K562 (cell line): ENCODE data around the gene PRKAG1. TPM values are rescaled to one million over a fixed set of nuclear protein-coding genes. Genes with fewer than 3 reads are reported as not detected.

Experiments
- ATAC-seq: fragments of 200-7000 bp; cut with Tn5 transposase; 3 replicates; pipeline ENCODE4 v1.9.1; 2020; ENCODE audit warnings: moderate library complexity
- BruUV-seq: library from RNA; stranded (reverse); fragments of 400-500 nt; replicated peaks from 2 replicates; lab custom pipeline; 2021; lab: Mats Ljungman, UMichigan
- CTCF ChIA-PET: fragments of 300-600 bp; formaldehyde crosslinking; extraction: SDS; loops from one replicate; lab custom pipeline; 2021; ENCODE audit warnings: low intra/inter-chr PET ratio; lab: Yijun Ruan, JAX
- POLR2A ChIA-PET: fragments of 300-600, 350-650 bp; sonication (Branson Sonifier 250); formaldehyde crosslinking; extraction: SDS; loops from one replicate; lab custom pipeline; 2021; ENCODE audit warnings: antibody characterized with exemption, inconsistent platforms; lab: Yijun Ruan, JAX
- DNase-seq, 4 experiments: peaks; one replicate each; pipeline versions ENCODE4 v3.0.0 to v3.0.0-alpha.2; 2011 to 2018; ENCODE audit warnings: low spot score in 3 of 4, mixed read lengths in 3 of 4; ENCODE audit errors: extremely low read depth in 1 of 4
- FAIRE-seq: peaks from 2 replicates; lab custom pipeline; 2011; peaks lifted over from hg19 to GRCh38; lab: Jason Lieb, UNC
- H2AFZ ChIP-seq: 2 replicates; pipeline ENCODE4 v1.6.0; 2011; ENCODE audit warnings: low read depth, low read length, control low read depth, inconsistent platforms
- H3K27ac ChIP-seq: fragments of 200-600 bp; 3 replicates; pipeline ENCODE4 v1.8.0; 2011; ENCODE audit warnings: low read depth, mild to moderate bottlenecking, control low read depth, inconsistent platforms, low read length, moderate library complexity, mixed read lengths; ENCODE audit errors: extremely low read depth
- H3K27me3 ChIP-seq, 2 experiments: fragments of 300-600 bp in 1 of 2; 2 replicates in 1 of 2; 3 replicates in 1 of 2; pipeline versions ENCODE4 v1.6.0 to v1.8.0; 2011; ENCODE audit warnings: inconsistent platforms in 2 of 2, low read length in 2 of 2, mild to moderate bottlenecking in 1 of 2, mixed read lengths in 1 of 2, moderate library complexity in 1 of 2; ENCODE audit not compliant: control insufficient read depth in 2 of 2, insufficient read depth in 2 of 2
- H3K36me3 ChIP-seq: fragments of 300-600 bp; 3 replicates; pipeline ENCODE4 v1.8.0; 2011; ENCODE audit warnings: mild to moderate bottlenecking, low read length, inconsistent platforms; ENCODE audit not compliant: control insufficient read depth, insufficient read depth
- H3K4me1 ChIP-seq, 2 experiments: fragments of 200-600 bp in 1 of 2; replicated peaks in 1 of 2; 2 replicates in 1 of 2; 3 replicates in 1 of 2; pipeline versions ENCODE4 v1.5.1 to v1.8.0; 2011; ENCODE audit warnings: inconsistent platforms in 2 of 2, low read length in 2 of 2, mild to moderate bottlenecking in 1 of 2, mixed read lengths in 1 of 2, moderate library complexity in 1 of 2; ENCODE audit not compliant: control insufficient read depth in 2 of 2, insufficient read depth in 2 of 2
- H3K4me2 ChIP-seq: 2 replicates; pipeline ENCODE4 v1.6.1; 2011; ENCODE audit warnings: low read length, control low read depth, inconsistent platforms, mixed read lengths; ENCODE audit not compliant: insufficient read depth
- H3K4me3 ChIP-seq: fragments of 200-600 bp; sonication (generic), shearing (Covaris generic); 2 replicates; pipeline ENCODE4 v1.5.1; 2016; ENCODE audit warnings: control low read depth, inconsistent platforms
- H3K79me2 ChIP-seq: fragments of 200-600 bp; 3 replicates; pipeline ENCODE4 v1.8.0; 2011; ENCODE audit warnings: low read length, inconsistent platforms; ENCODE audit not compliant: control insufficient read depth, insufficient read depth
- H3K9ac ChIP-seq, 2 experiments: 2 replicates each; pipeline versions ENCODE4 v1.6.0 to v1.6.1; 2011; ENCODE audit warnings: low read depth in 2 of 2, low read length in 2 of 2, control low read depth in 1 of 2, inconsistent platforms in 1 of 2, mild to moderate bottlenecking in 1 of 2, mixed read lengths in 1 of 2; ENCODE audit not compliant: insufficient read depth in 1 of 2
- H3K9me1 ChIP-seq: one replicate; pipeline ENCODE4 v1.6.0; 2011; ENCODE audit warnings: inconsistent platforms, mild to moderate bottlenecking, low read length, moderate library complexity; ENCODE audit not compliant: control insufficient read depth, insufficient read depth
- H3K9me3 ChIP-seq: replicated peaks from 2 replicates; pipeline ENCODE4 v1.5.1; 2011; ENCODE audit warnings: low read depth, low read length, inconsistent platforms; ENCODE audit not compliant: control insufficient read depth, insufficient read depth
- H4K20me1 ChIP-seq: replicated peaks from 2 replicates; pipeline ENCODE4 v1.6.1; 2011; ENCODE audit warnings: low read length, inconsistent platforms, mixed read lengths; ENCODE audit not compliant: control insufficient read depth, insufficient read depth
- CTCF ChIP-seq, 3 experiments: IDR thresholded peaks in 2 of 3; conservative IDR thresholded peaks in 1 of 3; 2 replicates each; pipeline ENCODE4 v1.5.1; 2011 to 2012; ENCODE audit warnings: low read length in 3 of 3, mild to moderate bottlenecking in 3 of 3, control low read depth in 2 of 3, improper control_type of control experiment in 1 of 3, inconsistent platforms in 1 of 3, low read depth in 1 of 3, mixed read lengths in 1 of 3, moderate library complexity in 1 of 3; ENCODE audit not compliant: insufficient read depth in 2 of 3
- EZH2 ChIP-seq: IDR thresholded peaks from 2 replicates; pipeline ENCODE4 v1.6.1; 2012; ENCODE audit warnings: low read depth, mild to moderate bottlenecking, inconsistent platforms, low read length, borderline replicate concordance
- GABPB1 ChIP-seq: sonication (generic); formaldehyde crosslinking; IDR thresholded peaks from 2 replicates; pipeline ENCODE4 v1.8.0; 2022; ENCODE audit warnings: mild to moderate bottlenecking, missing genetic modification reagents
- HNRNPLL ChIP-seq: fragments of 200-400 bp; formaldehyde crosslinking; IDR thresholded peaks from 2 replicates; pipeline ENCODE4 v1.6.1; 2017; ENCODE audit warnings: low read length, low read depth, mild to moderate bottlenecking; ENCODE audit not compliant: poor library complexity, severe bottlenecking
- ID3 ChIP-seq, 2 experiments: fragments of 250-450 bp in 1 of 2; fragments of 450-650 bp in 1 of 2; sonication (Bioruptor Pico) in 1 of 2; IDR thresholded peaks; 2 replicates each; pipeline versions ENCODE4 v1.6.1 to v1.8.0; 2016 to 2021; ENCODE audit warnings: mild to moderate bottlenecking in 2 of 2, moderate library complexity in 2 of 2, missing compliant biosample characterization in 1 of 2, missing genetic modification characterization in 1 of 2
- MTA2 ChIP-seq: fragments of 450-650 bp; IDR thresholded peaks from 2 replicates; pipeline ENCODE4 v1.6.1; 2016; ENCODE audit warnings: low read depth
- SMARCA4 ChIP-seq: fragments of 450-650 bp; IDR thresholded peaks from 2 replicates; pipeline ENCODE4 v1.6.1; 2016
- UBTF ChIP-seq, 2 experiments: IDR thresholded peaks; 2 replicates each; pipeline ENCODE4 v1.6.1; 2012; ENCODE audit warnings: improper control_type of control experiment in 2 of 2, low read depth in 2 of 2, low read length in 2 of 2, borderline replicate concordance in 1 of 2
- ZNF175 ChIP-seq: fragments of 200-800 bp; sonication (Bioruptor generic); IDR thresholded peaks from 2 replicates; pipeline ENCODE4 v1.6.1; 2016; ENCODE audit warnings: low read depth, mild to moderate bottlenecking, missing genetic modification characterization, missing compliant biosample characterization
- WGBS: fragments of 100-300 bp; shearing (Covaris generic); methylation state at CpG from one replicate; pipeline ENCODE4 v1.1.6; 2016; ENCODE audit warnings: low coverage, mixed read lengths; ENCODE audit not compliant: insufficient coverage; ENCODE audit errors: missing lambda C conversion rate; 5-methylcytosine and 5-hydroxymethylcytosine counted together
- in situ Hi-C: fragments of 300-500 bp; cut with MboI; formaldehyde crosslinking; loops from 4 replicates; pipeline ENCODE4 v1.15.0; 2018; ENCODE audit warnings: inconsistent platforms, mixed read lengths
- intact Hi-C: fragments of 100-400 bp; cut with micrococcal nuclease; formaldehyde crosslinking; loops from 2 replicates; pipeline ENCODE4 v1.14.2; 2022
- polyA plus RNA-seq, 8 experiments: library from polyadenylated mRNA; depleted of rRNA in 4 of 8; stranded (reverse) in 5 of 8; unstranded in 3 of 8; fragments of >200 nt; fragmentation: Nextera tagmentation in 2 of 8; fragmentation: Illumina TruSeq in 1 of 8; extraction: Ambion mirVana in 2 of 8; extraction: Trizol in 1 of 8; gene quantifications; 2 replicates each; pipeline versions ENCODE4 v1.2.1 to v1.2.3, GENCODE V29; 2011 to 2014; ENCODE audit warnings: inconsistent platforms in 1 of 8, missing spikeins in 1 of 8
- total RNA-seq, 7 experiments: library from RNA; depleted of rRNA in 6 of 7; stranded (reverse); fragments of >200 nt in 6 of 7; fragmentation: Illumina TruSeq in 2 of 7; extraction: Trizol in 2 of 7; gene quantifications; 2 replicates each; pipeline versions ENCODE4 v1.2.1 to v1.2.3, GENCODE V29; 2011 to 2021; ENCODE audit warnings: low replicate concordance in 1 of 7

Gene PRKAG1
- total and polyA plus RNA-seq, 9 of the 15 experiments (the other 6 are each of a cell fraction or from before 2014, with no cell fraction given), result 51.1 to 126 (median 79.1) TPM

DNA sequence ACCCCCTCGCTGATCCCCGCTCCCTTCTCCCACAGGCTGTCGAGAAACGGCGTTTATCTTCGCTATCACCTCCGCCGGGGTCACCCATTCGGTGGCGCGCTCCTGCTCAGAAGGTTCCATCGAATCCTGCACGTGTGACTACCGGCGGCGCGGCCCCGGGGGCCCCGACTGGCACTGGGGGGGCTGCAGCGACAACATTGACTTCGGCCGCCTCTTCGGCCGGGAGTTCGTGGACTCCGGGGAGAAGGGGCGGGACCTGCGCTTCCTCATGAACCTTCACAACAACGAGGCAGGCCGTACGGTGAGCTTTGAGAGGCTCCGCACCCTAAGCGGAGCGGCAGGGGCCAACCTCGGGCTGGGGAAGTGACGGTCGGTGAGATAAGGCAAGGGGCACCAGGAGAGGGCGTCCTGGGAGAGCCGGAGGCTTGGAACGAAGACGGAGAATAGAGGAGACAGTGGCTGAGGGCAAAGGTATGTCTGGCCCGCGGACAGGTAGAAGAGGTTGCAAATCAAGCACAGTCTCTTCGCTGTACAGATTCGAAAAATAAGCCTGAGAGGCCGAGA lies 38.1 kb downstream of the PRKAG1 start:
- H3K27ac ChIP-seq, result no peak overlapping the region
- intact Hi-C loops (loop anchor here (10.0 kb wide), 1 partner anchor 226 kb away; no protein-coding TSS in a partner anchor), in situ Hi-C loops (no loop called here)
- peak overlapping the region in 1 of 2 experiments; percentile 59; a peak in 1 of 4 replicates for H3K9ac ChIP-seq
- DNase-seq (peak in 2 of 4 experiments; percentile 59 to 60), ATAC-seq (peak; percentile 39), FAIRE-seq (no peak)
- ChIA-PET CTCF (no interaction called here), POLR2A (interaction anchor here (0.9 to 1.8 kb wide), 3 partner anchors 8 to 180 kb away, joined by 3 to 6 read pairs (median 5); no protein-coding TSS in a partner anchor)
- H3K36me3 ChIP-seq, result no peaks in the 10 kb centered on the region
- no peaks in the 10 kb centered on the region for H3K9me3 ChIP-seq
- no TSS peak for BruUV-seq
- H3K27me3 ChIP-seq, result peaks cover 44 to 65% of the 10 kb centered on the region in 2 experiments; a peak in 4 of 5 replicates
- no peaks in the 10 kb centered on the region for H3K79me2 ChIP-seq
- no peak overlapping the region for H3K4me3 ChIP-seq
- no peaks in the 10 kb centered on the region; the same call in none of the 2 replicates for H4K20me1 ChIP-seq
- WGBS, result 24% methylated on average over 31 of the region's 46 CpGs
- TF ChIP-seq ZNF175 (CRISPR knock-in tag) (no peak), MTA2 (no peak), EZH2 (peak; percentile 76), SMARCA4 (no peak), HNRNPLL (peak; percentile 8), GABPB1 (CRISPR knock-in tag) (peak; percentile 3; the same call in 1 of the 2 replicates), ID3 (CRISPR knock-in tag; IDR thresholded peaks at IDR 0.05) (no peak), ID3 (tag; IDR thresholded peaks at IDR 0.05) (no peak), CTCF (IDR thresholded peaks at IDR 0.05 in 2 of 3, conservative IDR thresholded peaks at IDR 0.05 in 1 of 3; ENCODE audit: insufficient read depth in 2 of 3, low read depth in 1 of 3, low read length in 3 of 3) (peak in 2 of 3 experiments; percentile 26 to 36; a peak in 2 of 6 replicates), UBTF (IDR thresholded peaks at IDR 0.05; ENCODE audit: borderline replicate concordance in 1 of 2, low read depth in 2 of 2, low read length in 2 of 2) (0 out of 4 replicates have a peak, but pooled peaks of 1 of the 2 experiments have one; percentile 50)
- peaks cover 3% of the 10 kb centered on the region for H3K9me1 ChIP-seq
- no peak overlapping the region for H3K4me2 ChIP-seq
- H3K4me1 ChIP-seq, result peaks cover 6 to 42% of the 10 kb centered on the region in 2 experiments; a peak in 3 of 5 replicates
- H2AFZ ChIP-seq, result no peak overlapping the region
